ENCODE data around the gene APOA5.
A peak's percentile ranks its signal among the peaks of the same experiment; 100 is the strongest.

APOA5 gene

DNA sequence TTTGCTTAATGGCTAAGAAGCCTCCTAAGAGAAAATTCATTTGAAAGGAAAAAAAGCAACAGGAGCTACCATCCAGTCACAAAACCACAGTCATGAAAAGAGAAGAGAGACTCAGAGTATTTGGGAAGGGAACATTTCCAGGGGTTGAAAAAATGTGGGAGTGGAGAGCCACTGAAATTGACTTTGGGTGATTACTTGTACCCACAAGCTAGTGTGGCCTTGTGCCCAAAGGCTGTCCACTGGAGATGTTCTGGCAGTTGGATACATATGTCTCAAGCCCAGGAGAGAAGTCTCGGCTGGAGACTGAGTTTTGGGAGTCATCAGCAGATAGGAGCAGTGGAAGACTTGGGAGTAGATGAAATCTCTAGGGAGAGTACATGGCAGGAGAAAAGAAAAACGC is 3.2 kb upstream of the APOA5 start:
- no peak for DNase-seq

DNA sequence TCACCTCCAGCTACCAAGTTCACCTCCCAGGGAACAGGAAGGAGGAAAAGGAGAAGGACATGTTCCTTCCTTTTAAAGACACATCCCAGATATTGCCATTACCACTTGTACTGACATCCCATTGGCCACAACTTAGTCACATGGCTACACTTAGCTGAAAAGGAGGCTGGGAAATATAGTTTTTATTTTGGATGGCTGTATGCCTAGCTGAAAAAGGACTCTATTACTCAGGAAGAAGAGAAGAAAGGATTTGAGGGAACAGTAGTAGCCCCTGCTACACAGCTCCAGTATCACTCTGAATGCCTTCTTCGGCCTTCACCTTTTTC is 2.1 kb upstream of the APOA5 start:
- DNase-seq: no peak

DNA sequence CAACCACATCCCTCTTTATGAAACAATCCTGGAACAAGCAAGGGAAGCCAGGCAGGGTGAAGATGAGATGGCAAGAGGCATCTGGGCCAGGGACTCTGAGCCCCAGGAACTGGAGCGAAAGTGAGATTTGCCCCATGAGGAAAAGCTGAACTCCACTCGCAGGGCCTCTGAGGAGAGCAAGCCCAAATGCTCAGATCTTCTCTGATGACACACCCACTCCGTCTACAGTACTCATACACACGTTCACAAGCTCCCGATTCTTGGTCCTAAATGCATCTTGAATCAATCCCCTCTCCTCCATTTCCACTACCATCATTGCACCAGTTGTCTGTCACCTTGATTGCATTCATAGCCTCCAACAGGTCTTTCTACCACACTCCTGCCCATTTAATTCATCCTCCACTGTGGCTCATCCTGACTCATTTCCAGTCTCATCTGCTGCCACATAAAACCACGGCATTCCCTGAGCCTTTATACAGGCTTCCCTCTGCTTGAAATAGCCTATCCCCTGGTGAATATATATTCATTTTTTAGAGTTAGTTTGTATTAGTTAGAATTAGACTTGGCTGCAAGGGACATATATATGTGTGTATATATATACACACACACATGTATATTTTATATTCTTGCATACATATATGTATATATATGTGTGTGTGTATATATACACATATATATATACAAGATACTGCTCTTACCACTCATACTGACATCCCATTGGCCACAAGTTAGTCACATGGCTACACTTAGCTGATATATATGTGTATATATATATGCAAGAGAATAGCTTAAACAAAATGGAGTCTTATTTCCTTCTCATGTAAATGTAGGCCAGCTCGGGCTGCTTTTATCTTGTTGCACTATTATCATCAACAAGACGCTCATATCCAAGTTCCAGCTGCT is 1.4 kb upstream of the APOA5 start:
- no peak for DNase-seq

DNA sequence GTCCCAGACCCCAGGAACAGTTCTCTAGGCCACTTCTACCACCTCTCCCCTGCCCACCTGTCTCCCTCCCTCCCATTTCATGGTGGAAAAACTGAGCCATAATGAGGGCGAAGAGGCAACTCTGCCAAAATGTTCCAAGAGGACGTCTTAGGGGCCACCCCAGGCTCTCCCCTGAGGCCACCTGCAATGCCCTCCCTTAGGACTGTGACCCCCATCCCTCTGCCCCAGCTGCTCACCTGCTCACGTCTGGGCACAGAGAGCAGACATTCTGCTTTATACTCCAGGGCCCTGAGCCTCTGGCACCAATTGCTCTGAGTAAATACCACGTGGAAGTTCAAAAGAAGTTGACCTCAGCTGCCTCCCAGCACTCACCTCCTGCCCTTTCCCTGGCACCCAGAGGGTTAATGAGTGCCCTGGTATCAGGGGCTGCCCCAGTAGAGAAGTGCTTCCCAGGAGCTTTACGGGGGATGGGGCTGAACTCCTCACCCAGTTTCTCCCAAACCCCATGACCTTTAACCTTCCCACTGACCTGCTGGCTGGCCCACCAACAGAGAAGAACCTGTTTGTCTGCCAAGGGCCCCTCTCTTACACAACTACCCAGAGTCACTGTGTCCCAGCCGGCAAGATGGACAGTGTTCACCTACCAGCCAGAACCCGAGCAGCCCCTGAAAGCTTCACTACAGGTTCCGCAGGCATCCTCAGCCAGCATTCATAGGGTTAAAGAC is 627 bp upstream of the APOA5 start:
- DNase-seq: no peak

DNA sequence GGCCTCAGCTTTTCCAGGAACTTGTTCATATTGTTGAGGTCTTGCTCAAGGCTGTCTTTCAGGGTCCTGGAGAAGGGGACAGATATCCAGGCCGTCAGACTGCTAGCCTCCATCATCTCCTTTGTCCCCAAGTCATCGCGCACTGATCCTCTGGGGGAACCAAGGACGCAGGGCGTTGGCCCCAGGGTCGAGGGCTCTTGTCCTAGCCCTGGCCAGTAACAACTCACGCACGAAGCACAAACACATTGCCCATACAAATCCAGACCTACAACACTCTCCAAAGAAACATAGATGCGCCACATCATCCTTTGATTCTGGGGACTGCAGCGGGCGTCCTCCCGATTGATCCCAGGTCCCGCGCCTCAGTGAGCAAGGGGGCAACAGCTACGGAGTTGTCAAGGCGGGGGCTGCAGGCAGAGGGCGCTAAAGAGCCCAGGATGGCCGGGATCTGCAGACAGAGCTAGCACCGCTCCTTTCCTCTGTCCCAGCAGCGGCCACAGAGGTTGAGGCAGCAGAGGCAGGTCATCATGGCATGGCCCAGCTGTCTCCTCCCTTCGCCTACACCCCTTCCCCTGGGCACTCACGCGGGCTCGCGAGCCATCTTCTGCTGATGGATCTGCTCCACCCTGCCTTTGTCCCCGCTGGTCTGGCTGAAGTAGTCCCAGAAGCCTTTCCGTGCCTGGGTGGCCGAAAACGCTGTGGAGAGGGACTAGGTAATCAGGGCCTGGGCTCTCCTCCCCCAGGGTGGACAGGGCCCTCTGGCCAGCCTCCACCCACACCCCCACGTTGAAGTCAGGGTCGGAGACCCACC is 472 bp downstream of the APOA5 start:
- peak; percentile 71 to 74 for DNase-seq

DNA sequence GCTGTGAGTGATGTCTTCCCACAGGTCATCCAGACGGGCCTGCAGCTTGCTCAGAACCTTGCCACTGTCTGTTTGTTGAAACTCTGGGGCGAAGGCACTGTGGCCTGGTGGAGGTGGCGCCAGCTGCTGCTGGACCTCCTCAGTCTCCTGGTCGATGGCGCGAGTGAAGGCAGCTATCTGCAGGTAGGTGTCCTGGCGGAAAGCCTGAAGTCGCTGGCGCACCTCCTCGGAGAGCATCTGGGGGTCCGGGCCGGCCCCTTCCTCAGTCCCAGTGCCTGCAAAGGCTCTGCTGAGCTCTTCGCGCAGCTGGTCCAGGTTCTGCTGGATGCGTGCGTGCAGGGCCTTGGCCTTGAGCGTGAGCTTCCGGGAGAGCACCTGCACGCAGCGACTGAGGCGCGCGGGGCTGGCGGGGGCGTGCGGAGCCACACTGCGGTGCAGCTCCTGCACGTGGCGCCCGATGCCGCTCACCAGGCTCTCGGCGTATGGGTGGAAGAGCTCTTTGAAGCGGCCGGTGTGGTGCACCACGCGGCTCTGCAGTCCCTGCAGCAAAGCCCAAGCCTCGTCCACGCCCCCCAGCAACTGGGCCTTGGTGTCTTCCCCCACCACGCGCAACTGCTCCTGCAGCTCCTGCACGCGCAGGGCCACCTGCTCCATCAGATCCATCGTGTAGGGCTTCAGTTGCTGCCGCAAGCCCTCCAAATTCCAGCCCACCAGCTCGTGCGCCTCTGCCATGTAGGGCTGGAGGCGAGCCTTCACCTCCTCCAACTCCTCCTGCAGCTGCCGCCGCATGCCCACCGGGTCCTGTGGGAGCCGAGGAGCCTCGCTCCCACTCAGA is 1.3 kb downstream of the APOA5 start:
- no peak for DNase-seq

DNA sequence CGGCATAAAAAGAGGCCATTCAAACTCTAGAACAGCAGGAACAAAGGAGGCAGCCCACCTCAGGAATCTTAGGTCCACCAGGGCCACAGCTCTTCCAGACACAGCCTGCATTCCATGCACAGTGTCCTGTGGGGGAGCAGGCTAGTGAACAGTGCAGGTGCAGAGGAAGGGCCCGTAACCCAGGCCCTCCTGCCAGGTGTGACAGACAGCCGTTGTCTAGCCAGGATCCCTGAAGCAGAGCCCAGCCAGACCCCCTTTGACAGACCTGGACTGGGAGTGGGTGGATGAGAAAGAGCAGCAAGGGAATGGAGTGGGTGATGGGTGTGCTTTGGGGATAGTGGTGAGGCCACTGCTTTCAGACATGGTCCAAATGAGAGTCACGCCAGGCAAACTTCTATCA is 2.7 kb downstream of the APOA5 start:
- no peak for DNase-seq

DNA sequence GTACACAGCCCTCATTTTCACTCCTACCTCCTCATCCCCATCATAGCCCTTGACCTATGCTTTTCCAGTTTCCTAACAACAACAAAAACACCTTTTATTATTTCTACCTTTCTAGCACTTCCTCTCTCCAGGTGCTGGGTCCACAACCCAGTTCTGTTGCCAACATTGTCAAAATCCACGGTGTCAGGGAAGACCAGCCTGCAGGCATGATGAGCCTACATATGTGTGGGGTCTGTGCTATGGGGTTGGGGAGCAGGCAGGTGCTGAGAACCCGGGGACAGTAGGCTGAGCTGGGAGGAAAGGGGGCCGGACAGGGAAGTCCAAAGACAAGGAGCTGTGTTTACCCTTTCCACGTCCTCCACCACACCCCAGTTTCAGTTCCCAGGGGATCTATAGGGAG is 3.1 kb downstream of the APOA5 start:
- no peak for DNase-seq

DNA sequence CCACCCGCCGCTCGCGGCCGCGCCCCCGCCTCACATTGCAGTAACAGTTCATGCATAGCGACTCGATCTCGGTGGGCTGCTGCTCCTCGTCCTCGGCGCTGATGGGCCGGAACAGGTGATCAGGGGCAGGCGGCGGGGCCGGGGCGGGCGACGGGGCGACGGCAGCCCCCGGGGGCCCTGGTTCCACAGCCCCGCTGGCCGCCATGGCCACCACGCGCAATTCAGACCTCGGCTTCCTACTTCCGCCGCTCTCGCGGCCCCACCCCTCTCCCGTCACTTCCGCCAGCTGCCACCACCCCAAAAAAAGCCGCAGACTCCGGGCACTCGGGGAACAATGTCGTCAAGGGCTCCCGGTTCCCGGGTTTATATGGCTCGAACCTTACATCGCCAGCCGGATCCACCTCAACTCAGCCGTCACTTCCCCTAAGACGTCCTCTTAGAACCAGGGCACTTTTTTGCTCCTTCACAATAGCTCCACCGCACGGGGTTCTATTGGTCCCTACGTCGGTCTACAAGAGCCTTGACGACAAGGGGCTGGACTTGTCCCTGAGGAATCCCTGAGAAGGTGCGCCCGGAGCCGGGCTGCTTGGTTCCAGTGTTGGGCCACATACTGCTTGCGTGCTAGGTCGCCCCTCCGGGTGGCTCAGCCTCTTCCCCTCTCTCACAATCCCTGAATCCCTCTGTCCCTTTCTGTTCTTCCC is 3.7 kb downstream of the APOA5 start, which contains the start of gene ZPR1:
Gene ZPR1, minus strand, starts transcription at position 238 of the 701 bp plus-strand sequence. Its CDS starts 33 bp downstream, at position 205.
- DNase-seq: peak; percentile 79 to 81

DNA sequence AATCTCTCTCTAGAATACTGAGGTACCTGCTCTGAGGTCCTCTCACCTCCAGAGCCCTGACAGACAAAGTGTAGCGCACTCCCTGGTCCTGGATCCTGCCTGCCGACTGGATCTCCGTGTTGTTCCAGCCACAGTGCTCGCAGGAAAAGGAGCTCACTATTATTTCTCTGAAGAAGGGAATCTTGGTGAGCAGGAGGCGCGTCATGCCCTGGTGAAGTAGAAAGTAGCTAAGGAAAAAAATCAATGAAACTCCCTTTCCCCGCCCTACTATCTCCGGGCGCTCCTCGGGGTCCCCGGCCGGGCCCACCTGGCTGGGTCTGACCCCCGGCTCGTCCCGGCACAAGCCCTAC is 4.3 kb downstream of the APOA5 start:
- DNase-seq: no peak

DNA sequence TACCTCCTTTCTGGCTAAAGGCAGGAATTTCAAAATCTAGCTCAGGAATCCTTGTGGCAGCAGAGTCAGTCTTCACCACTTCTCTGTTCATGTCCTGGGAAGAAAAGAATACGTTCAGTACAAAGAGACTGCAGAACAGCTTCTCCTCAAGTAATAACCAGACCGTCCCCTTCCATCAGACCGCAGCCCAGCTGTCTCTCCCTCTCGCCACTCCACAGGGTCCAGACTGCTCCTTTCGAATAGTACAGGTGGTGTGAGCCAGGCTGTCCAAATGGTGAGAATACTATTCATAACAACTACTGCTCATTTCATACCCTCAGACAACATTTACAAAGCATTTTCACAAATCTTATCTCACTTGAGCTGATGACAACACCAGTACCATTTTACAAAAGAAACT is 4.7 kb downstream of the APOA5 start:
- DNase-seq: no peak

DNA sequence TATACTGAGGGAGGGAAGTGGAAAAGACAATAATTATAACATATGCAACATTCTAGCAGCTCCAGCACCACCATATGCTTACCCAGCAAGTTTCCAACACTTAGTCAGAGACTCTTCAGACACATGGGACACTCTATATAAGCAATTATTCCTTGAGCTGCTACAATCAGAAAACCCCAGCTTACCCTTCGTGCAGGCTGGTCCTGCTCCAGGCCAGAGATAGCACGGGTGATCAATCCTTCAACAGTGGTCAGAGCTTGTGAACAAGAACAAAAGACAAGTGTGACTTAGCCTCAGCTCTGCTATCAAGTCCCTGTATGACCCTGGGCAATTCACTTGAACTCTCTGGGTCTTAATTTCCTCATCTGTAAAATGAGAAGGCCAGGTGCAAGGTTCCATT is 5.4 kb downstream of the APOA5 start:
- DNase-seq: no peak

DNA sequence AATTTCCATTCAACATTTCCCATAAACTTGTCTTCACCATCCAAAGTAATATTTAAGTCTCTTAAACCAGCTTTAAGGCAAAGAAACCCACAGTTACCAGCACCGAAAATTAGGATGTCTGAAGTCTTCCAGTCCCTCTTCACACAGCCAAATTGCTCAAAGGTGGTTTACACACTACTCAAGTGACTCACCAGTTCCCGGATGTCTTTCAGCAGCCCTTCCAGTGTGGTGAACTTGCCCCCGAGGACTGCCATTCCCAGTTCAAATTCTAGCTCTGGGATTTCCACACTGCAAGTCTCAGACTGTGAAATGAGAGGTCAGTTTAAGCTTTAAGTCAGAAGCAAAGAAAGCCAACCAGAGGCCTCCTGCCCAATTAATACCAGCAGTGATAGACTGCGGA is 9.0 kb downstream of the APOA5 start:
- DNase-seq: no peak

DNA sequence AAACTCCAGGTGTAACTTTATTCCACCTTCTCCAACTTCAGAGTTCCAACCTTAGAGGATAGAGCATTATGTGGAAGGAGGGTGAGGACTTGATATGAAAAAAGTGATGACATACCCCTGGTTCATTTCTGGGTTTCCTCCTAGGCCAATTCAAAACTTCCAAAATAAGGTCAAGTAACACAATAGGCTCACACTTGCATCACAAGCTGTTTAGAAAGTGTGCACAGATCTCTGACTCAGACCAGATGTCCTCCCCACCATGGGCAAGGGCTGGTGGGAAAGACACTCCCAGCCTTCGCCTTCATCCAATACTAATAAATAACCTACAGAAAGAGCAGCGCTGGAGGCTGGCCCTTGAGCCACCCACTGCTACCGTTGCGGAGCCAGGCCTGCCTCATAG is 13.1 kb downstream of the APOA5 start:
- no peak for DNase-seq

DNA sequence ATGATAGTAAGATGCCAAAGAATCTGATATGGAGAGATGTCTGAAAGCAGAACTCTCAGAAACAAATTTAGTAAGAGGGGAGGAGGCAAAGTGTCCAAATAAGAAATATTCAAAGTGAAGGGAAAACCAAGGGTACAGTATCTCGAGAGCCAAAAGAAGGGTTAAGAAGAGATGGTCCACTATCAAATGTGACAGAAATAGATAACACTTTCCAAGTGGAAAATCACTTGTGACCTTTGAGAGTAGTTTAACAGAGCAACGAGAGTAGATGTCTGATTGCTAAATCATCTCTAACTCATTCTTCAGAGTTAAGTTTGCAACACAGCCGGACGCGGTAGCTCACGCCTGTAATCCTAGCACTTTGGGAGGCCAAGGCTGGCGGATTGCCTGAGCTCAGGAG is 14.6 kb downstream of the APOA5 start:
- DNase-seq: no peak

DNA sequence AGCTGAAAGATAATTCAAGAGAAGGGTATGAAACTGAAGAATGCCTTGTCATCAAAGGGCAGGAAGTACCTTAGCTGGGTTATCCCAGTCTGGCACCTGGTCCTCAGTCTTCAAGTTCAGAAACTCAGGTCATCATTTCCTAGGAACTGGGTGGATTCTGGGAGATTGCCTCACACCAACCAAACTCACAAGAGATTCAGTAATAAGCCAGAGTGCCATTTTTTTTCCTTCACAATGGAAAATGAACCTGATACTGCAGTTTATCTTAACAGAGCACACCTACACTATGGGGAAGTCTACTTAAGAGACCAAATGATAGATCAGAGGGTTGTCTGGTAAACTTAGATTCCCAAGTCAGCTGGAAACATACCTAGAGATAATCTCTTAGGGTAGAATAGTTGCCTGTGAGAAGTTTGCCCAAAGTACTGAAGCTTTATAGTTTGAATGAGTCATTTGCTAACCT is 15.1 kb downstream of the APOA5 start:
- no peak for DNase-seq

DNA sequence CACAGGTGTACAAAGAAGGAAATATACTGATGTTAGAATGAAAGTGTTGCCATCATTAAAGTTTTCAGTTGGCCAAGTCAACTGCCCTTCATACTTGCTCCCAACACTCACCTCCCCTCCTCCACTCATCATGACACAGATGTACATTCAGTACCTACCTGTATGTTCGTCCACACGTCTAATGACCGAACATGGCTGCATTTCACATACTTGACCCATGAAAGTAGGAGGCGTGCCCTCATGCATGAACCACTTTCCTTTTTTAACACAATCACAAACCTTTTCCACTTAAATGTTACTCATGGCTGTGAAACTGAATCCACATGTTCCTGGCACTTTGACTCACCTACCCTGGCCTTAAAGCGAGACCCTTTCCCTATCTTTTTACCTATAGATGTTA is 15.7 kb downstream of the APOA5 start:
- DNase-seq: no peak

DNA sequence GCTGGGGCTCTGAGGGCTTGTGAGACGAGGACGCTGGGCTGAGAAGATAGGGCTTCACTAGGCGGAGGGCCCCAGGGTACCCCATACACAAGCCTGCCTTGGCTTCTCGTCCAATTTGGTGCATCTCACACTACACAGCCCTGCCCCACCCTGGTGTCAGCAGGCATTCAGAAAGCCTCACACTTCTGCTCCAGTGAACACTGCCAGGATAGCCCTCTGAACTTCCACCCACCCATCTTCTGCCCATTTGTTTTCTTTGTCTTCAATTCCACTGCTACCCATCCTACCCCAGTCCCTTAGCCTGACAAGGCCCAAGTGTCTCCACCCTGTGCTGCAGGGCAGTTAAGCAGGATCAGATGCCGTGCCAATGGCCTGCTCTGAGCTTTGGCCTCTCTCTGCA is 17.0 kb downstream of the APOA5 start:
- no peak for DNase-seq

DNA sequence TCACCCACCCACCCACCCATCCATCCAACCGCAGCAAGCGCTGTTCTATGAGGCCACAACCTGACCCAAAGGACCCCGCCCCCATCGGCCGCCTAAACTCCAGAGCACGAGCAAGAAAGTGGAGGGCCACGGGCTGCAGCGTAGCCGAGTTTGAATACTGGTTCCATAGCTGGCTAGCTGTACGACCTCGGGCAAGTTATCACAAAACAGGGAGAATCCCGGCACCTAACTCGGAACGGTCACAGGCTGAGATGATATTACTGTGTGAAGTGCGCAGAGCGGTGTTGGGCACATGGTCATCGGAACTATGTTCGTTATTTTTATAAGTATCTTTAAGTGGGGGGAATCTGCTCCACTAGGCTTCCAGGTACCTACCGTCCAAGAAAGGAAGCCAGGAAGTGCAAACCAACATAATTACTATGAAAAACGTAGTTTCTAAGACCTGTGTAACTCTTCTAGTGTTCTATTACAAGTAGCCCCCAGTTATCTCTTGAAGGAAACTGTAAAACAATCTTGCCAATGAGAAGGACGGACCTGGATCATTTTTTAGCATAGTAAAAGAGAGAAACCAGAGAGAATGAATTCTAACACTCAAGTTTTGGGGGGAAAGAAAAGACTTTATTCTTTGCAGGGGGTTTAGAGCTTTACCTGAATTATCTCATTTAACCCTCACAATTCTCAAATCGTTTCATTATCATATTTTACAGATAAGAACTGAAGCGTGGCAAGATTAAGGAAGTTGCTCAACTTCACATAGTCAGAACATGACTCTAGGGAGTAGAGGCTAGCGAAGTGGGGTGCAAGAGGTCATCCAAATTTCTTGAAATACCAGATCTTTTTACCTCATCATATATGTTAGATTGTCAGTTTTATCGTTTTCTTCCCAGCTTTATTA is 18.2 kb downstream of the APOA5 start:
- no peak for DNase-seq

DNA sequence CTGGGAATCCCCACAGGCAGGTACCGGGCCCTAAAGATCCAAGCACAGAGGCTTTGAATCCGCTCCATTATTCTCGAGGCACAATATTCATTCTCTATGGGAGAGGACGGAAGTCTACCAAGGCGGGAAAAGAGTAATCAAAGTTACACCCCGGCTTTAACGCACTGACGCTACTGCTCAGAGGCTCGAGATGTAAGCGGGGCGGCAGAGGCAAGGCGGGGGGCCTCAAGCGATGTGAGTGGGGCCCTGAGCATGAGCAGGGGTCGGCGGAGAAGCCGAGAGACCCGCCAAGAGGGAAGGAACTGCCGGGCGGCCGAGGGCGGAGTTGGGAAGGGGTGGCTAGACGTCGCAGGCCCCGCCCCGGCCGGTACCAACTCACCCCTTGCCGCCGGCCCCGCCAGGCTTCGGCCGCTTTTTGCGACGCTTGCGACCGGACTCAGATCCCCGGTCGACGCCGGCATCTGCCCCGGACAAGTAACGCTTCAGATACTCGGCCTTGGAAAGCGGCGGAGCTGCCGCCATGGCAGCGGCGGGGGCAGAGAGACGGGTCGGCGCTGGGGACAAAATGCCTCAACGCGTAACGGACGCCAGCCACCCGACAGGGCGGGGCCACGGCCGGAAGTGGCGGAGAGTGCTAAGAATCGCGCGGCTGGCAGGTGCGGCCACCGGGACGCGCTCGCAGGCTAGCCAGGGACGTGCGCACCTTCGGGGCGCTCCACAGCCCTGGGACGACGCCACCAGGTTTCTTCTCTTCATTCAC is 19.1 kb downstream of the APOA5 start, which contains the start of gene BUD13:
Gene BUD13, minus strand, starts transcription at position 545 of the 760 bp plus-strand sequence. Its CDS starts 23 bp downstream, at position 522.
- DNase-seq: peak; percentile 91 to 93

All from activated CD4-positive, alpha-beta T cell treated with anti-CD3 and anti-CD28 coated beads, Interleukin-2, amount 50 U/mL, for 4 hours (primary cell).